Activated CD8-positive, alpha-beta memory T cell treated with anti-CD3 and anti-CD28 coated beads, Interleukin-2, amount 50 U/mL, for 24 hours (primary cell): ENCODE results near the gene FBXL19.
A peak's percentile ranks its signal among the peaks of the same experiment; 100 is the strongest.

ENCODE experiments used
- DNase-seq: peaks from one replicate; pipeline ENCODE4 v3.0.0-alpha.2; 2020; ENCODE audit errors: extremely low read depth

Gene FBXL19

GRCh38 chr16:30895627-30896260 lies 27.6 kb upstream of the FBXL19 start:
- DNase-seq, result no peak

- DNase-seq, result no peak
Observed at GRCh38 chr16:30896261-30896888, 27.0 kb upstream of the FBXL19 start, which contains the start of gene CTF1. CTF1 (plus strand) TSS chr16:30896614; CDS start chr16:30896644, 30 bp downstream.

GRCh38 chr16:30896889-30897733 lies 26.3 kb upstream of the FBXL19 start:
- no peak for DNase-seq

- no peak for DNase-seq
Observed at GRCh38 chr16:30899794-30900193, 23.6 kb upstream of the FBXL19 start.

- DNase-seq, result no peak
Observed at GRCh38 chr16:30900588-30900987, 22.8 kb upstream of the FBXL19 start.

- no peak for DNase-seq
Observed at GRCh38 chr16:30901201-30902028, 22.0 kb upstream of the FBXL19 start.

GRCh38 chr16:30902029-30902972 lies 21.1 kb upstream of the FBXL19 start:
- DNase-seq, result no peak

GRCh38 chr16:30903002-30903401 lies 20.4 kb upstream of the FBXL19 start:
- DNase-seq, result no peak

GRCh38 chr16:30903596-30903995 lies 19.8 kb upstream of the FBXL19 start:
- DNase-seq, result no peak

GRCh38 chr16:30904114-30904780 lies 19.1 kb upstream of the FBXL19 start:
- DNase-seq, result no peak

GRCh38 chr16:30907064-30907463 lies 16.3 kb upstream of the FBXL19 start:
- DNase-seq, result no peak

- DNase-seq, result no peak
Observed at GRCh38 chr16:30910427-30911029, 12.8 kb upstream of the FBXL19 start.

- DNase-seq, result no peak
Observed at GRCh38 chr16:30912794-30913412, 10.5 kb upstream of the FBXL19 start.

- no peak for DNase-seq
Observed at GRCh38 chr16:30914830-30915229, 8.5 kb upstream of the FBXL19 start.

- no peak for DNase-seq
Observed at GRCh38 chr16:30918614-30919013, 4.8 kb upstream of the FBXL19 start.

GRCh38 chr16:30920891-30921290 lies 2.5 kb upstream of the FBXL19 start:
- no peak for DNase-seq

- DNase-seq, result no peak
Observed at GRCh38 chr16:30921459-30921747, 2.0 kb upstream of the FBXL19 start.

GRCh38 chr16:30921748-30922419 lies 1.5 kb upstream of the FBXL19 start:
- DNase-seq, result peak; percentile 69

GRCh38 chr16:30922420-30922959 lies 882 bp upstream of the FBXL19 start:
- peak; percentile 100 for DNase-seq
